Hindlimb muscle (tissue), 1 donor: ENCODE data around the gene OXER1. TPM values are rescaled to one million over a fixed set of nuclear protein-coding genes. Genes with fewer than 3 reads are reported as not detected.

Source experiments
- polyA plus RNA-seq: library from polyadenylated mRNA; unstranded; fragments of 120-200 nt; gene quantifications from one replicate; pipeline ENCODE4 v1.2.1, GENCODE V29; 2013; ENCODE audit not compliant: insufficient read length

OXER1 gene
- polyA plus RNA-seq, 1 donor: 7.0 TPM

Other genes starting within 250 kb of the OXER1 start
- gene MTA3, start 195.5 kb downstream of the OXER1 start, polyA plus RNA-seq: 26.9 TPM
- 25.6 TPM for gene HAAO, start 28.4 kb upstream of the OXER1 start, polyA plus RNA-seq